Esophagus squamous epithelium (tissue), 4 donors: ENCODE measurements around the gene KCNQ1.

Experiments used
- CTCF ChIP-seq, 6 experiments: fragments of 450-650 bp in 4 of 6; fragments of 200-600 bp in 2 of 6; sonication (generic) in 2 of 6; IDR thresholded peaks; one replicate each; pipeline ENCODE4 v1.5.1; 2016 to 2019; ENCODE audit warnings: antibody characterized with exemption in 6 of 6, mild to moderate bottlenecking in 4 of 6, moderate library complexity in 4 of 6
- POLR2A ChIP-seq, 4 donors: fragments of 450-650 bp; IDR thresholded peaks; one replicate each; pipeline ENCODE4 v1.6.1; 2017; ENCODE audit warnings: antibody characterized with exemption in 4 of 4, mild to moderate bottlenecking in 4 of 4, moderate library complexity in 3 of 4

GRCh38 chr11:2890466-2891294 is 445.9 kb downstream of the KCNQ1 start:
- TF ChIP-seq CTCF (IDR thresholded peaks at IDR 0.05), result no peak
- no peak for TF ChIP-seq POLR2A (IDR thresholded peaks at IDR 0.05)
